HL-60 (cell line): ENCODE data around the gene CBX3.

Source experiments
- DNase-seq, 2 experiments: peaks; one replicate each; pipeline ENCODE4 v3.0.0-alpha.2; 2010 to 2020; ENCODE audit warnings: low read depth in 1 of 2, low spot score in 1 of 2
- H3K27ac ChIP-seq: fragments of 250-450 bp; sonication (Bioruptor Pico); replicated peaks from 2 replicates; pipeline ENCODE4 v1.5.1; 2020; ENCODE audit warnings: mild to moderate bottlenecking, moderate library complexity
- H3K27me3 ChIP-seq: fragments of 250-450 bp; sonication (Bioruptor Pico); 2 replicates; pipeline ENCODE4 v1.5.1; 2021; ENCODE audit warnings: mild to moderate bottlenecking, moderate library complexity; ENCODE audit not compliant: insufficient read depth, poor library complexity, severe bottlenecking
- H3K4me3 ChIP-seq: replicated peaks from 2 replicates; pipeline ENCODE4 v1.5.1; 2011; ENCODE audit warnings: mild to moderate bottlenecking, control low read depth, low read length; ENCODE audit not compliant: insufficient read depth
- CTCF ChIP-seq: IDR thresholded peaks from one replicate; pipeline ENCODE4 v1.5.1; 2011; ENCODE audit warnings: low read length, control low read depth, inconsistent platforms; ENCODE audit not compliant: insufficient read depth
- GABPA ChIP-seq: IDR thresholded peaks from 2 replicates; pipeline ENCODE4 v1.6.1; 2012; ENCODE audit warnings: low read depth
- POLR2AphosphoS5 ChIP-seq: IDR thresholded peaks from 2 replicates; pipeline ENCODE4 v1.6.1; 2012; ENCODE audit warnings: low read depth
- REST ChIP-seq: IDR thresholded peaks from 2 replicates; pipeline ENCODE4 v1.6.1; 2012; ENCODE audit warnings: low read depth; ENCODE audit not compliant: insufficient replicate concordance
- SPI1 ChIP-seq: IDR thresholded peaks from 2 replicates; pipeline ENCODE4 v1.6.1; 2012; ENCODE audit warnings: low read depth, mild to moderate bottlenecking, borderline replicate concordance

The CBX3 gene

GRCh38 chr7:26165950-26166683 lies 35.4 kb upstream of the CBX3 start:
- no peak for DNase-seq
- no peak for TF ChIP-seq POLR2AphosphoS5
- no peak for TF ChIP-seq SPI1
- TF ChIP-seq CTCF, result no peak
- no peak for TF ChIP-seq REST
- TF ChIP-seq GABPA, result no peak
- H3K4me3 ChIP-seq, result no peak overlapping the region
- no peak overlapping the region for H3K27ac ChIP-seq
- H3K27me3 ChIP-seq, result no peaks in the 10 kb centered on the region

GRCh38 chr7:26166684-26167266 lies 34.8 kb upstream of the CBX3 start:
- no peak overlapping the region for H3K27ac ChIP-seq
- H3K27me3 ChIP-seq, result no peaks in the 10 kb centered on the region
- DNase-seq, result peak in 1 of 2 experiments; percentile 45
- no peak overlapping the region for H3K4me3 ChIP-seq
- TF ChIP-seq SPI1, result no peak
- no peak for TF ChIP-seq POLR2AphosphoS5
- TF ChIP-seq GABPA, result no peak
- no peak for TF ChIP-seq CTCF
- TF ChIP-seq REST, result no peak

DNA sequence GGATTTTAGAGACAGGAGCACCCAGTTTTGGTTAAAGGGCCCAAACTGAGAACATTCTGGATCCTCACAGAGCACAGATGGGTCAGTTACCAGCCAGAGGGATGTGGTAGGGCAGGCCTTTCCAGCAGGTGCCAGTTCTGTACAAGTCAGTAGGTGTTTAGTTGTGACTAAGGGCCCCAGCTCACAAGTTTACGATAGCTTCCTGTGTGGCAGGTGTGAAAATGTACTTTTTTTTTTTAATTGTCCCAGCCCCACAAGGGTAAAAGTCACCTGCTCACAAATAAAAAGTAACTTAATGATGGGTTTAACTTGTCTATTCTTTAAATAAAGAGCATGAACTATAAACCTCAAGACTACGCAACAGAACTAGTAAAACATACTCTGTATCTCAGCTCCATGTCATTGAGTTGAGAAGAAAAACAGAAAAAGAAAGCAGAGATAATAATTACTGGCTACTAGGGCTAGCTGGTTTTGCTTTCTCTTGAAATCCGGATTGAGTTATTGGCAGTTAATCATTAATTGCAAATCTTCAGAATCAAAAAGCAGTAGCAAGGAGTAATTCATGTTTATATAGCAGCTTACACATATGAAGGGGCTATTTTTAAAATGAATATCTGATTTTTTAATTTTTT lies 34.1 kb upstream of the CBX3 start:
- Histone ChIP-seq H3K27me3 (no peaks in the 10 kb centered on the region), H3K4me3 (no peak overlapping the region), H3K27ac (no peak overlapping the region)
- no peak for DNase-seq
- TF ChIP-seq SPI1 (no peak), POLR2AphosphoS5 (no peak), CTCF (no peak), GABPA (no peak), REST (no peak)
